H54 (cell line): Measurements from ENCODE around the gene DPP6.
"Not testable (repeated sequence)": the region's sequence is repeated elsewhere in the genome, so short reads cannot be mapped to it uniquely, and the experiment has no call there.

Experiments used
- DNase-seq: peaks from one replicate; pipeline ENCODE4 v3.0.0; 2011; ENCODE audit warnings: low spot score, mixed read lengths; ENCODE audit not compliant: insufficient read length
- FAIRE-seq: peaks from 3 replicates; lab custom pipeline; 2011; peaks lifted over from hg19 to GRCh38; lab: Jason Lieb, UNC
- POLR2A ChIP-seq: IDR thresholded peaks from 2 replicates; pipeline ENCODE4 v1.6.1; 2011; ENCODE audit warnings: low read depth, mild to moderate bottlenecking, low read length

Gene DPP6

GRCh38 chr7:154652564-154652963, 600.4 kb downstream of the DPP6 start:
- DNase-seq (no peak), FAIRE-seq (no peak)
- TF ChIP-seq POLR2A, result no peak

- FAIRE-seq (no peak), DNase-seq (no peak)
Observed at GRCh38 chr7:154653281-154653680, 601.1 kb downstream of the DPP6 start.

GRCh38 chr7:154656618-154657017, 604.4 kb downstream of the DPP6 start:
- TF ChIP-seq POLR2A, result no peak
- FAIRE-seq, result no peak
- DNase-seq, result no peak

More at GRCh38 chr7:154653281-154653680, 601.1 kb downstream of the DPP6 start:
- no peak for TF ChIP-seq POLR2A

GRCh38 chr7:154666768-154667167, 614.6 kb downstream of the DPP6 start:
- no peak for TF ChIP-seq POLR2A
- no peak for DNase-seq
- no peak for FAIRE-seq

- FAIRE-seq (no peak), DNase-seq (no peak)
- no peak for TF ChIP-seq POLR2A
Observed at GRCh38 chr7:154672659-154673415, 620.6 kb downstream of the DPP6 start.

GRCh38 chr7:154674191-154674590, 622.0 kb downstream of the DPP6 start:
- FAIRE-seq, result no peak
- TF ChIP-seq POLR2A, result no peak
- DNase-seq, result no peak

GRCh38 chr7:154675560-154675959, 623.4 kb downstream of the DPP6 start:
- TF ChIP-seq POLR2A, result no peak
- no peak for DNase-seq
- FAIRE-seq, result no peak

- DNase-seq, FAIRE-seq: not testable (repeated sequence)
Observed at GRCh38 chr7:154676033-154676421, 623.8 kb downstream of the DPP6 start.

GRCh38 chr7:154676422-154677073, 624.4 kb downstream of the DPP6 start:
- no peak for TF ChIP-seq POLR2A
- DNase-seq (no peak), FAIRE-seq (no peak)

- FAIRE-seq, result no peak
- TF ChIP-seq POLR2A, result no peak
- no peak for DNase-seq
Observed at GRCh38 chr7:154677454-154677853, 625.3 kb downstream of the DPP6 start.

- not testable (repeated sequence) for DNase-seq, FAIRE-seq
Observed at GRCh38 chr7:154678001-154678550, 625.9 kb downstream of the DPP6 start.

- DNase-seq, result no peak
- no peak for FAIRE-seq
- no peak for TF ChIP-seq POLR2A
Observed at GRCh38 chr7:154679379-154680053, 627.3 kb downstream of the DPP6 start.

GRCh38 chr7:154680894-154681659, 628.9 kb downstream of the DPP6 start:
- DNase-seq, result no peak
- FAIRE-seq, result no peak
- no peak for TF ChIP-seq POLR2A
